NB4 (cell line): ENCODE data around the gene MRGPRF.

Experiments used
- MYC ChIP-seq: IDR thresholded peaks from 2 replicates; pipeline ENCODE4 v1.6.1; 2011; ENCODE audit warnings: low read depth, low read length
- POLR2A ChIP-seq: IDR thresholded peaks from 2 replicates; pipeline ENCODE4 v1.6.1; 2011; ENCODE audit warnings: mild to moderate bottlenecking; ENCODE audit not compliant: insufficient read length; ENCODE audit errors: extremely low read depth
- TF ChIP-seq, protein P1 (sequence below): IDR thresholded peaks from one replicate; pipeline ENCODE4 v1.5.1; 2012; ENCODE audit warnings: low read depth, low read length
- TF ChIP-seq, protein P2 (sequence below): IDR thresholded peaks from 2 replicates; pipeline ENCODE4 v1.6.1; 2011; ENCODE audit warnings: low read depth, low read length

DNA sequence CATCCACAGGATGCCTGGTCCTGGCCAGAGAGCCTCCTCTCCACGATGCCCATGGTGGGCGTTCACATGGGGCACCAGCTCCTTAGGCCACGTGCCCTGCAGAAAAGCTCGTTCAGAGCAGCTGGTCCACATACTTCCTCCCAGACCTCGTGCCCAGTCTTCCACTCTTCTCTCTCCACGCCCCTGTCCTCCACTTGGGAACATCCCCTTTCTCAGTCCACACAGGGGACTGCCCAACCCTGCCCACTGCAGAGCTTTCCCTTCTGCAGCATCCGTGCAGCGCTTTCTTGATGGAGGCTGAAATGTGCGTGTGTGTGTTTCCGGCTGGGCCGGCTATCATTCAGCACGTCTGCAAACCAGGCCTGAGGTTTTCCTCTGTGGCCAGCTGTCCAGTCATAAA, 46.9 kb upstream of the MRGPRF start:
- TF ChIP-seq, protein P1, sequence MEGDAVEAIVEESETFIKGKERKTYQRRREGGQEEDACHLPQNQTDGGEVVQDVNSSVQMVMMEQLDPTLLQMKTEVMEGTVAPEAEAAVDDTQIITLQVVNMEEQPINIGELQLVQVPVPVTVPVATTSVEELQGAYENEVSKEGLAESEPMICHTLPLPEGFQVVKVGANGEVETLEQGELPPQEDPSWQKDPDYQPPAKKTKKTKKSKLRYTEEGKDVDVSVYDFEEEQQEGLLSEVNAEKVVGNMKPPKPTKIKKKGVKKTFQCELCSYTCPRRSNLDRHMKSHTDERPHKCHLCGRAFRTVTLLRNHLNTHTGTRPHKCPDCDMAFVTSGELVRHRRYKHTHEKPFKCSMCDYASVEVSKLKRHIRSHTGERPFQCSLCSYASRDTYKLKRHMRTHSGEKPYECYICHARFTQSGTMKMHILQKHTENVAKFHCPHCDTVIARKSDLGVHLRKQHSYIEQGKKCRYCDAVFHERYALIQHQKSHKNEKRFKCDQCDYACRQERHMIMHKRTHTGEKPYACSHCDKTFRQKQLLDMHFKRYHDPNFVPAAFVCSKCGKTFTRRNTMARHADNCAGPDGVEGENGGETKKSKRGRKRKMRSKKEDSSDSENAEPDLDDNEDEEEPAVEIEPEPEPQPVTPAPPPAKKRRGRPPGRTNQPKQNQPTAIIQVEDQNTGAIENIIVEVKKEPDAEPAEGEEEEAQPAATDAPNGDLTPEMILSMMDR = no peak
- TF ChIP-seq MYC (no peak), POLR2A (no peak)
- TF ChIP-seq, protein P2, sequence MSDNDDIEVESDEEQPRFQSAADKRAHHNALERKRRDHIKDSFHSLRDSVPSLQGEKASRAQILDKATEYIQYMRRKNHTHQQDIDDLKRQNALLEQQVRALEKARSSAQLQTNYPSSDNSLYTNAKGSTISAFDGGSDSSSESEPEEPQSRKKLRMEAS = no peak
